PC-3 (cell line): ENCODE measurements around the gene HOXA6. TPM values are rescaled to one million over a fixed set of nuclear protein-coding genes. Genes with fewer than 3 reads are reported as not detected.
A peak's percentile ranks its signal among the peaks of the same experiment; 100 is the strongest.

Source experiments
- ATAC-seq: fragments of 200-7000 bp; cut with Tn5 transposase; 2 replicates; pipeline ENCODE4 v1.9.1; 2020; ENCODE audit warnings: mild to moderate bottlenecking, moderate library complexity
- BruUV-seq: library from RNA; stranded (reverse); fragments of 400-500 nt; replicated peaks from 2 replicates; lab custom pipeline; 2021; lab: Mats Ljungman, UMichigan
- CTCF ChIA-PET: fragments of 300-600 bp; sonication (Branson Sonifier 250); formaldehyde crosslinking; loops from one replicate; lab custom pipeline; 2022; ENCODE audit warnings: antibody characterized with exemption; lab: Charles Lee
- POLR2A ChIA-PET: fragments of 300-600 bp; sonication (Branson Sonifier 250); formaldehyde crosslinking; loops from one replicate; lab custom pipeline; 2022; ENCODE audit warnings: antibody characterized with exemption; ENCODE audit not compliant: unreplicated experiment; lab: Charles Lee
- DNase-seq: peaks from one replicate; pipeline ENCODE4 v3.0.0-alpha.2; 2015
- H2AFZ ChIP-seq: fragments of 300-600 bp; sonication (generic); 2 replicates; pipeline ENCODE4 v1.6.0; 2016; ENCODE audit warnings: antibody characterized with exemption, low read length
- H3F3A ChIP-seq: fragments of 300-600 bp; sonication (generic); one replicate; pipeline ENCODE4 v1.6.0; 2017; ENCODE audit warnings: antibody characterized with exemption, low read length, control low read depth, mild to moderate bottlenecking; ENCODE audit not compliant: unreplicated experiment
- H3K27ac ChIP-seq: fragments of 300-600 bp; sonication (generic); 2 replicates; pipeline ENCODE4 v1.5.1; 2016; ENCODE audit warnings: mild to moderate bottlenecking, low read length
- H3K27me3 ChIP-seq: fragments of 300-600 bp; sonication (generic); 2 replicates; pipeline ENCODE4 v1.6.1; 2016; ENCODE audit warnings: low read length, mixed read lengths
- H3K36me3 ChIP-seq: fragments of 300-600 bp; sonication (generic); 2 replicates; pipeline ENCODE4 v1.6.1; 2016; ENCODE audit warnings: low read depth, mixed run types, low read length, mixed read lengths
- H3K4me1 ChIP-seq: fragments of 300-600 bp; sonication (generic); 2 replicates; pipeline ENCODE4 v1.5.1; 2016; ENCODE audit warnings: low read length; ENCODE audit not compliant: insufficient read depth
- H3K4me2 ChIP-seq: fragments of 300-600 bp; sonication (generic); 2 replicates; pipeline ENCODE4 v1.6.0; 2016; ENCODE audit warnings: low read length
- H3K4me3 ChIP-seq: fragments of 300-600 bp; sonication (generic); 2 replicates; pipeline ENCODE4 v1.5.1; 2016; ENCODE audit warnings: mild to moderate bottlenecking, low read length, mixed read lengths
- H3K79me2 ChIP-seq: fragments of 300-600 bp; sonication (generic); 2 replicates; pipeline ENCODE4 v1.6.1; 2017; ENCODE audit warnings: low read length, mixed read lengths
- H3K9ac ChIP-seq: fragments of 300-600 bp; sonication (generic); 2 replicates; pipeline ENCODE4 v1.6.0; 2016; ENCODE audit warnings: mild to moderate bottlenecking, low read length
- H3K9me2 ChIP-seq: fragments of 300-600 bp; sonication (generic); replicated peaks from 2 replicates; pipeline ENCODE4 v1.6.1; 2016; ENCODE audit warnings: mixed run types, low read length, mixed read lengths
- H3K9me3 ChIP-seq: fragments of 300-600 bp; sonication (generic); 2 replicates; pipeline ENCODE4 v1.6.1; 2016; ENCODE audit warnings: low read length, mixed read lengths
- H4K20me1 ChIP-seq: fragments of 300-600 bp; sonication (generic); 2 replicates; pipeline ENCODE4 v1.6.1; 2016; ENCODE audit warnings: low read length, mixed read lengths
- CTCF ChIP-seq: fragments of 300-600 bp; sonication (generic); conservative IDR thresholded peaks from 2 replicates; pipeline ENCODE4 v1.5.1; 2017; ENCODE audit warnings: antibody characterized with exemption, low read depth, mild to moderate bottlenecking, low read length
- EZH2 ChIP-seq: fragments of 300-600 bp; sonication (generic); IDR thresholded peaks from one replicate; pipeline ENCODE4 v1.6.1; 2017; ENCODE audit warnings: antibody characterized with exemption, mild to moderate bottlenecking, low read length; ENCODE audit not compliant: unreplicated experiment
- EZH2phosphoT487 ChIP-seq: fragments of 300-600 bp; sonication (generic); IDR thresholded peaks from 2 replicates; pipeline ENCODE4 v1.6.1; 2018; ENCODE audit warnings: mild to moderate bottlenecking, antibody characterized with exemption, low read length, borderline replicate concordance
- intact Hi-C: fragments of 100-400 bp; cut with micrococcal nuclease; formaldehyde crosslinking; loops from 2 replicates; pipeline ENCODE4 v1.9.0; 2023
- total RNA-seq: library from RNA; depleted of rRNA; stranded (reverse); fragments of >200 nt; gene quantifications from 2 replicates; pipeline ENCODE4 v1.2.3, GENCODE V29; 2014

The HOXA6 gene
- total RNA-seq, 1 experiment from 2014 or later = 8.3 TPM

- H3K9me3 ChIP-seq = no peaks in the 10 kb centered on the region
- no peak overlapping the region for H2AFZ ChIP-seq
- ChIA-PET CTCF (interaction anchor here (1.4 kb wide), 1 partner anchor 12 kb away, joined by 4 read pairs; no protein-coding TSS in a partner anchor), POLR2A (interaction anchor here (0.5 to 1.3 kb wide), 4 partner anchors 13 to 573 kb away, joined by 3 to 7 read pairs (median 4); no protein-coding TSS in a partner anchor)
- intact Hi-C loops = loop anchor here (5.0 kb wide), 3 partner anchors 34 to 1011 kb away; partner anchors contain the start of genes CBX3, HNRNPA2B1 and HOXA13
- H3K27me3 ChIP-seq = no peaks in the 10 kb centered on the region
- ATAC-seq = no peak
- peak overlapping the region; percentile 97 for H3K27ac ChIP-seq
- H3K4me2 ChIP-seq = peak overlapping the region; percentile 93
- H4K20me1 ChIP-seq = peaks cover 15% of the 10 kb centered on the region
- no peak for TF ChIP-seq EZH2
- TF ChIP-seq EZH2phosphoT487 = no peak
- no peak for TF ChIP-seq CTCF
- DNase-seq = peak; percentile 48
- H3F3A ChIP-seq = peaks cover 2% of the 10 kb centered on the region
- H3K4me3 ChIP-seq = peak overlapping the region; percentile 84
- H3K4me1 ChIP-seq = peaks cover 11% of the 10 kb centered on the region
- H3K79me2 ChIP-seq = peaks cover 100% of the 10 kb centered on the region
- no peaks in the 10 kb centered on the region for H3K9me2 ChIP-seq
- peaks cover 22% of the 10 kb centered on the region for H3K36me3 ChIP-seq
- BruUV-seq = no TSS peak
- H3K9ac ChIP-seq = peak overlapping the region; percentile 90
Observed at GRCh38 chr7:27167916-27168264, 20.3 kb upstream of the HOXA6 start.

- H3F3A ChIP-seq = peaks cover 5% of the 10 kb centered on the region
- intact Hi-C loops = loop anchor here (5.0 kb wide), 3 partner anchors 35 to 1010 kb away; partner anchors contain the start of genes CBX3, HNRNPA2B1 and HOXA13
- DNase-seq (peak; percentile 85), ATAC-seq (peak; percentile 2; the same call in 1 of the 2 replicates)
- peaks cover 20% of the 10 kb centered on the region for H4K20me1 ChIP-seq
- CTCF ChIA-PET = no interaction called here
- peaks cover 100% of the 10 kb centered on the region for H3K79me2 ChIP-seq
- peak overlapping the region; percentile 93 for H3K4me2 ChIP-seq
- peaks cover 26% of the 10 kb centered on the region for H3K36me3 ChIP-seq
- peak overlapping the region; percentile 84 for H3K4me3 ChIP-seq
- H3K27ac ChIP-seq = peak overlapping the region; percentile 97
- H3K27me3 ChIP-seq = no peaks in the 10 kb centered on the region
- no TSS peak for BruUV-seq
- POLR2A ChIA-PET = interaction anchor here (0.6 to 1.2 kb wide), 5 partner anchors 9 to 459 kb away, joined by 3 to 5 read pairs (median 3); no protein-coding TSS in a partner anchor
- H3K9ac ChIP-seq = peak overlapping the region; percentile 90
- no peaks in the 10 kb centered on the region for H3K9me2 ChIP-seq
- TF ChIP-seq CTCF = no peak
- no peak for TF ChIP-seq EZH2phosphoT487
- TF ChIP-seq EZH2 = no peak
- H3K9me3 ChIP-seq = no peaks in the 10 kb centered on the region
- H3K4me1 ChIP-seq = peaks cover 11% of the 10 kb centered on the region
- H2AFZ ChIP-seq = no peak overlapping the region
Observed at GRCh38 chr7:27166531-27167505, 19.2 kb upstream of the HOXA6 start.
